ENCODE results near the gene TMEM63A. TPM values are rescaled to one million over a fixed set of nuclear protein-coding genes. Genes with fewer than 3 reads are reported as not detected.

Gene TMEM63A
- total and polyA plus RNA-seq, 2 of the 13 experiments (the other 11 are each of a cell fraction or from before 2014, with no cell fraction given), result 23.9 to 53.3 TPM

DNA sequence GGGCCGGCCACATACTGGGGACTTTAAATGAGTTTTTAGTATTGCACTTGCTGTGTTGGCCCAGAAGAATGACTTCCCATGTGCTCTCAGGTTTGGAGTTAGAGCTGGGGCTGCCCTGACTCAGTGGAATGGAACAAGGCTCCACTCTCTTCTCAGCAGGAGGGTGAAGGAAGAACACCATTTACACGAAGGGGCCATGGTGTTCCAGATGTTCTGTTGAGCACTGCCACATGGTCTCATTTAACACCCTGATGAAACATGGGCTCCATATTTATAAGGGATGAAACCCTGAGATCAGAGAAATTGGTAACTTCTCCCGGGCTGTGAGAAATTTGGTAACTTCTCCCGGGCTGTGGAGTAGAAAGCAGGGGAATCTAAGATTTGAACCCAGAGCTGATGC lies 36.1 kb upstream of the TMEM63A start:
- Histone ChIP-seq H3K4me2 (ENCODE audit: low read depth, low read length) (no peak overlapping the region), H4K20me1 (ENCODE audit: insufficient read depth, low read length) (no peaks in the 10 kb centered on the region), H2AFZ (ENCODE audit: low read length) (no peak overlapping the region), H3K27me3 (ENCODE audit: control insufficient read depth in 1 of 2, insufficient read depth in 2 of 2, low read length in 2 of 2) (no peaks in the 10 kb centered on the region; a peak in 1 of 5 replicates), H3K9me3 (ENCODE audit: low read length) (no peaks in the 10 kb centered on the region), H3K4me3 (replicated peaks in 1 of 3; ENCODE audit: insufficient read depth in 1 of 3, low read depth in 2 of 3, low read length in 3 of 3) (no peak overlapping the region), H3K4me1 (ENCODE audit: insufficient read depth, low read length) (peaks cover 14% of the 10 kb centered on the region), H3K27ac (ENCODE audit: extremely low read length, insufficient read depth, low read length) (no peak overlapping the region), H3K9ac (ENCODE audit: insufficient read depth, low read depth, low read length) (no peak overlapping the region), H3K36me3 (replicated peaks in 1 of 2; ENCODE audit: control insufficient read depth in 1 of 2, insufficient read depth in 2 of 2, low read length in 2 of 2) (peaks cover 7 to 38% of the 10 kb centered on the region in 2 experiments; a peak in 4 of 5 replicates), H3K79me2 (ENCODE audit: insufficient read depth, low read length) (peaks cover 11% of the 10 kb centered on the region)
- 93% methylated on average over 4 of the region's 4 CpGs for WGBS (ENCODE audit: low lambda C conversion rate)
- intact Hi-C loops (cut with micrococcal nuclease; ENCODE audit: unreplicated experiment), result no loop called here
- DNase-seq (ENCODE audit: low spot score) (no peak), ATAC-seq (no peak), FAIRE-seq (no peak)
- TF ChIP-seq ZNF446 (CRISPR knock-in tag; IDR thresholded peaks at IDR 0.05) (no peak), HOXA7 (CRISPR knock-in tag; IDR thresholded peaks at IDR 0.05) (no peak), HMG20B (CRISPR knock-in tag; conservative IDR thresholded peaks at IDR 0.05) (no peak)
- TF ChIP-seq, protein P1, sequence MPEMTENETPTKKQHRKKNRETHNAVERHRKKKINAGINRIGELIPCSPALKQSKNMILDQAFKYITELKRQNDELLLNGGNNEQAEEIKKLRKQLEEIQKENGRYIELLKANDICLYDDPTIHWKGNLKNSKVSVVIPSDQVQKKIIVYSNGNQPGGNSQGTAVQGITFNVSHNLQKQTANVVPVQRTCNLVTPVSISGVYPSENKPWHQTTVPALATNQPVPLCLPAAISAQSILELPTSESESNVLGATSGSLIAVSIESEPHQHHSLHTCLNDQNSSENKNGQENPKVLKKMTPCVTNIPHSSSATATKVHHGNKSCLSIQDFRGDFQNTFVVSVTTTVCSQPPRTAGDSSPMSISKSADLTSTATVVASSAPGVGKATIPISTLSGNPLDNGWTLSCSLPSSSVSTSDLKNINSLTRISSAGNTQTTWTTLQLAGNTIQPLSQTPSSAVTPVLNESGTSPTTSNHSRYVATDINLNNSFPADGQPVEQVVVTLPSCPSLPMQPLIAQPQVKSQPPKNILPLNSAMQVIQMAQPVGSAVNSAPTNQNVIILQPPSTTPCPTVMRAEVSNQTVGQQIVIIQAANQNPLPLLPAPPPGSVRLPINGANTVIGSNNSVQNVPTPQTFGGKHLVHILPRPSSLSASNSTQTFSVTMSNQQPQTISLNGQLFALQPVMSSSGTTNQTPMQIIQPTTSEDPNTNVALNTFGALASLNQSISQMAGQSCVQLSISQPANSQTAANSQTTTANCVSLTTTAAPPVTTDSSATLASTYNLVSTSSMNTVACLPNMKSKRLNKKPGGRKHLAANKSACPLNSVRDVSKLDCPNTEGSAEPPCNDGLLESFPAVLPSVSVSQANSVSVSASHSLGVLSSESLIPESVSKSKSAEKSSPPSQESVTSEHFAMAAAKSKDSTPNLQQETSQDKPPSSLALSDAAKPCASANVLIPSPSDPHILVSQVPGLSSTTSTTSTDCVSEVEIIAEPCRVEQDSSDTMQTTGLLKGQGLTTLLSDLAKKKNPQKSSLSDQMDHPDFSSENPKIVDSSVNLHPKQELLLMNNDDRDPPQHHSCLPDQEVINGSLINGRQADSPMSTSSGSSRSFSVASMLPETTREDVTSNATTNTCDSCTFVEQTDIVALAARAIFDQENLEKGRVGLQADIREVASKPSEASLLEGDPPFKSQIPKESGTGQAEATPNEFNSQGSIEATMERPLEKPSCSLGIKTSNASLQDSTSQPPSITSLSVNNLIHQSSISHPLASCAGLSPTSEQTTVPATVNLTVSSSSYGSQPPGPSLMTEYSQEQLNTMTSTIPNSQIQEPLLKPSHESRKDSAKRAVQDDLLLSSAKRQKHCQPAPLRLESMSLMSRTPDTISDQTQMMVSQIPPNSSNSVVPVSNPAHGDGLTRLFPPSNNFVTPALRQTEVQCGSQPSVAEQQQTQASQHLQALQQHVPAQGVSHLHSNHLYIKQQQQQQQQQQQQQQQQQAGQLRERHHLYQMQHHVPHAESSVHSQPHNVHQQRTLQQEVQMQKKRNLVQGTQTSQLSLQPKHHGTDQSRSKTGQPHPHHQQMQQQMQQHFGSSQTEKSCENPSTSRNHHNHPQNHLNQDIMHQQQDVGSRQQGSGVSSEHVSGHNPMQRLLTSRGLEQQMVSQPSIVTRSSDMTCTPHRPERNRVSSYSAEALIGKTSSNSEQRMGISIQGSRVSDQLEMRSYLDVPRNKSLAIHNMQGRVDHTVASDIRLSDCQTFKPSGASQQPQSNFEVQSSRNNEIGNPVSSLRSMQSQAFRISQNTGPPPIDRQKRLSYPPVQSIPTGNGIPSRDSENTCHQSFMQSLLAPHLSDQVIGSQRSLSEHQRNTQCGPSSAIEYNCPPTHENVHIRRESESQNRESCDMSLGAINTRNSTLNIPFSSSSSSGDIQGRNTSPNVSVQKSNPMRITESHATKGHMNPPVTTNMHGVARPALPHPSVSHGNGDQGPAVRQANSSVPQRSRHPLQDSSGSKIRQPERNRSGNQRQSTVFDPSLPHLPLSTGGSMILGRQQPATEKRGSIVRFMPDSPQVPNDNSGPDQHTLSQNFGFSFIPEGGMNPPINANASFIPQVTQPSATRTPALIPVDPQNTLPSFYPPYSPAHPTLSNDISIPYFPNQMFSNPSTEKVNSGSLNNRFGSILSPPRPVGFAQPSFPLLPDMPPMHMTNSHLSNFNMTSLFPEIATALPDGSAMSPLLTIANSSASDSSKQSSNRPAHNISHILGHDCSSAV (CRISPR knock-in tag; IDR thresholded peaks at IDR 0.05; ENCODE audit: borderline replicate concordance), result no peak
- BruUV-seq (replicated peaks), result no TSS peak
- POLR2A ChIA-PET, result no interaction called here
- in situ Hi-C loops (cut with HindIII; ENCODE audit: extremely low pct_ligation_motif_present, low pct_unique_long_range_greater_than_20kb), result no loop called here
- CTCF ChIA-PET (ENCODE audit: low intra/inter-chr PET ratio, low total read pairs), result no interaction called here

Measured in HepG2 (cell line).